Activated T-cell treated with anti-CD3 and anti-CD28 coated beads for 24 hours (primary cell): ENCODE data around the gene PRKCE.

Experiments
- DNase-seq: peaks from one replicate; pipeline ENCODE4 v3.0.0-alpha.2; 2020; ENCODE audit warnings: low read depth

Gene PRKCE

GRCh38 chr2:46147626-46148368, 496.3 kb downstream of the PRKCE start:
- no peak for DNase-seq

- no peak for DNase-seq
Observed at GRCh38 chr2:46148369-46148736, 496.9 kb downstream of the PRKCE start.

- no peak for DNase-seq
Observed at GRCh38 chr2:46150445-46150955, 499.0 kb downstream of the PRKCE start.

- DNase-seq: no peak
Observed at GRCh38 chr2:46151577-46151976, 500.1 kb downstream of the PRKCE start.

- DNase-seq: no peak
Observed at GRCh38 chr2:46153996-46154753, 502.7 kb downstream of the PRKCE start.

- DNase-seq: no peak
Observed at GRCh38 chr2:46157072-46157965, 505.8 kb downstream of the PRKCE start.

- no peak for DNase-seq
Observed at GRCh38 chr2:46157966-46158310, 506.5 kb downstream of the PRKCE start.

GRCh38 chr2:46158661-46159060, 507.2 kb downstream of the PRKCE start:
- no peak for DNase-seq

GRCh38 chr2:46160326-46160725, 508.9 kb downstream of the PRKCE start:
- no peak for DNase-seq

- no peak for DNase-seq
Observed at GRCh38 chr2:46161315-46161714, 509.8 kb downstream of the PRKCE start.

GRCh38 chr2:46161911-46162310, 510.4 kb downstream of the PRKCE start:
- no peak for DNase-seq

GRCh38 chr2:46162329-46163097, 511.0 kb downstream of the PRKCE start:
- DNase-seq: no peak

GRCh38 chr2:46163098-46163430, 511.6 kb downstream of the PRKCE start:
- DNase-seq: no peak

- no peak for DNase-seq
Observed at GRCh38 chr2:46163804-46164528, 512.5 kb downstream of the PRKCE start.

- no peak for DNase-seq
Observed at GRCh38 chr2:46164529-46165301, 513.2 kb downstream of the PRKCE start.

- no peak for DNase-seq
Observed at GRCh38 chr2:46165916-46166315, 514.4 kb downstream of the PRKCE start.

GRCh38 chr2:46167406-46167805, 515.9 kb downstream of the PRKCE start:
- no peak for DNase-seq

- no peak for DNase-seq
Observed at GRCh38 chr2:46167924-46168323, 516.4 kb downstream of the PRKCE start.

GRCh38 chr2:46169467-46169866, 518.0 kb downstream of the PRKCE start:
- DNase-seq: no peak

- DNase-seq: no peak
Observed at GRCh38 chr2:46170026-46170425, 518.6 kb downstream of the PRKCE start.
